ENCODE data around the gene SDF4.
A peak's percentile ranks its signal among the peaks of the same experiment; 100 is the strongest.

Gene SDF4

GRCh38 chr1:1215080-1215676, 16.6 kb downstream of the SDF4 start:
- H3K79me2 ChIP-seq (ENCODE audit: insufficient read depth, low read length) = no peaks in the 10 kb centered on the region
- TF ChIP-seq EZH2 (IDR thresholded peaks at IDR 0.05; ENCODE audit: borderline replicate concordance, low read depth, low read length, severe bottlenecking) = no peak
- TF ChIP-seq, protein P1, sequence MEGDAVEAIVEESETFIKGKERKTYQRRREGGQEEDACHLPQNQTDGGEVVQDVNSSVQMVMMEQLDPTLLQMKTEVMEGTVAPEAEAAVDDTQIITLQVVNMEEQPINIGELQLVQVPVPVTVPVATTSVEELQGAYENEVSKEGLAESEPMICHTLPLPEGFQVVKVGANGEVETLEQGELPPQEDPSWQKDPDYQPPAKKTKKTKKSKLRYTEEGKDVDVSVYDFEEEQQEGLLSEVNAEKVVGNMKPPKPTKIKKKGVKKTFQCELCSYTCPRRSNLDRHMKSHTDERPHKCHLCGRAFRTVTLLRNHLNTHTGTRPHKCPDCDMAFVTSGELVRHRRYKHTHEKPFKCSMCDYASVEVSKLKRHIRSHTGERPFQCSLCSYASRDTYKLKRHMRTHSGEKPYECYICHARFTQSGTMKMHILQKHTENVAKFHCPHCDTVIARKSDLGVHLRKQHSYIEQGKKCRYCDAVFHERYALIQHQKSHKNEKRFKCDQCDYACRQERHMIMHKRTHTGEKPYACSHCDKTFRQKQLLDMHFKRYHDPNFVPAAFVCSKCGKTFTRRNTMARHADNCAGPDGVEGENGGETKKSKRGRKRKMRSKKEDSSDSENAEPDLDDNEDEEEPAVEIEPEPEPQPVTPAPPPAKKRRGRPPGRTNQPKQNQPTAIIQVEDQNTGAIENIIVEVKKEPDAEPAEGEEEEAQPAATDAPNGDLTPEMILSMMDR (IDR thresholded peaks at IDR 0.05; ENCODE audit: borderline replicate concordance, extremely low read depth, low read length, poor library complexity, severe bottlenecking) = no peak
- DNase-seq (no peak), ATAC-seq (ENCODE audit: insufficient read depth, low read depth) (no peak)
- peaks cover 42% of the 10 kb centered on the region for H3K36me3 ChIP-seq (ENCODE audit: insufficient read depth, low read length)
- H2AFZ ChIP-seq (ENCODE audit: low read depth, low read length) = no peak overlapping the region
- H4K20me1 ChIP-seq (ENCODE audit: insufficient read depth, low read length) = peaks cover 38% of the 10 kb centered on the region
- no peaks in the 10 kb centered on the region for H3K9me3 ChIP-seq (ENCODE audit: insufficient read depth, low read length, severe bottlenecking)
- no peak overlapping the region for H3K4me3 ChIP-seq (ENCODE audit: low read depth in 1 of 2, low read length in 2 of 2)
- H3K4me1 ChIP-seq (ENCODE audit: insufficient read depth, low read length) = peaks cover 3% of the 10 kb centered on the region; the same call in 1 of the 2 replicates
- no peak overlapping the region for H3K27ac ChIP-seq (ENCODE audit: low read length)
- H3K9ac ChIP-seq (ENCODE audit: low read depth, low read length) = no peak overlapping the region
- H3K27me3 ChIP-seq (ENCODE audit: insufficient read depth, low read length, poor library complexity) = no peaks in the 10 kb centered on the region
- no peak overlapping the region for H3K4me2 ChIP-seq (ENCODE audit: insufficient read depth, low read length)

DNA sequence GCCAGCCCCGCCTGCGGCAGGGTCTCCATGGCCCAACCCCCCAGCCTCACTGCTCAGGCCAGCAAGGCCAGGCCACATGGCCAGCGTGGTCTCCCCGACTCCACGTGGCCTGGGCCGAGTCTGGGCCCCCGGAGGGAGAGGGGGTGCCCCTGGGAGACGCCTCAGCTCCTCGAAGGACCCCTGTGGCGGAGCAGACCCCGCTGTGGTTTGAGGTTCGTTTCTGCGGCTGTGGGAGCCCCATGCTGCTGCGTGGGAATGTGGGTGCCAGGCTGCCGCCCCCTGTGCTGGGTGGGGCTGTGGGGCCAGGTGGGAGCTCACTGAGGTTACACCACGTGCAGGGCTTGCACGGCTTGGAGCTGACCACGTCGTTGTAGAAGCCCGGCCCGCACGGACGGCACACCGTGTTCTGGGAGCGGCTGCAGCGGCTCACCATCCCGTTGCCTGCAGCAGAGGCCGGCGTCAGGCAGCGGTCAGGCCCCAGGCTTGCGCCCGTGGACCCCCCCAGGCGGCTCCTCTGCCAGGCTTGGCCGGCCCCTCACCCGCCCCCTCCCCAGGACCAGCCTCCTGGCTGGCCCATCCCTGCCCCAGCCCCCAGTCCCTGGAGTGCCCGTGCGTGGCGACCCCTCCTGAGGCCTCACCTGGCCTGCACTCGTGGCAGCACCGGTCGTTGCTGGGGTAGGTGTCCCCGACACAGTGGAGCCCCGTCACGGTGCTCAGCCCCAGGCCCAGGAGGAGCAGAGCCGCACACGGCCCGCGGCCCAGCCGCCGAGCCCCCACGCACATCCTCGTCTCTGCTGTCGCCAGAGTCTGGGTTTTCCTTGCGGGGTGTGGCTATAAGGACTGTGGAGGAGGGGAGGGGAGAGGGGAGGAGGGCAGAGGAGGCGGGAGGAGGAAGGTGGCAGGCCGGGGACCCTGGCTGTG, 18.2 kb downstream of the SDF4 start, which contains the start of gene TNFRSF4:
TSS of gene TNFRSF4 (minus strand) at position 809 of the 921 bp plus-strand sequence. CDS start at position 783, 26 bp downstream.
- H4K20me1 ChIP-seq (ENCODE audit: insufficient read depth, low read length) = peaks cover 32% of the 10 kb centered on the region

GRCh38 chr1:1212780-1213344, 18.9 kb downstream of the SDF4 start:
- Histone ChIP-seq H3K9me3 (ENCODE audit: insufficient read depth, low read length, severe bottlenecking) (no peaks in the 10 kb centered on the region), H3K9ac (ENCODE audit: low read depth, low read length) (no peak overlapping the region), H4K20me1 (ENCODE audit: insufficient read depth, low read length) (peaks cover 29% of the 10 kb centered on the region), H3K79me2 (ENCODE audit: insufficient read depth, low read length) (no peaks in the 10 kb centered on the region), H3K27me3 (ENCODE audit: insufficient read depth, low read length, poor library complexity) (peaks cover 4% of the 10 kb centered on the region), H2AFZ (ENCODE audit: low read depth, low read length) (no peak overlapping the region), H3K36me3 (ENCODE audit: insufficient read depth, low read length) (peaks cover 20% of the 10 kb centered on the region), H3K4me3 (ENCODE audit: low read depth in 1 of 2, low read length in 2 of 2) (no peak overlapping the region), H3K27ac (ENCODE audit: low read length) (no peak overlapping the region), H3K4me1 (ENCODE audit: insufficient read depth, low read length) (peaks cover 14% of the 10 kb centered on the region), H3K4me2 (ENCODE audit: insufficient read depth, low read length) (no peak overlapping the region)
- no peak for TF ChIP-seq EZH2 (IDR thresholded peaks at IDR 0.05; ENCODE audit: borderline replicate concordance, low read depth, low read length, severe bottlenecking)
- TF ChIP-seq, protein P1 (IDR thresholded peaks at IDR 0.05; ENCODE audit: borderline replicate concordance, extremely low read depth, low read length, poor library complexity, severe bottlenecking) = no peak
- ATAC-seq (ENCODE audit: insufficient read depth, low read depth) = peak; percentile 39
- DNase-seq = peak; percentile 52

More for the DNA sequence above, 18.2 kb downstream of the SDF4 start, which contains the start of gene TNFRSF4:
- Histone ChIP-seq H3K27ac (ENCODE audit: low read length) (no peak within 1 kb of the TSS), H3K4me2 (ENCODE audit: insufficient read depth, low read length) (no peak within 1 kb of the TSS), H3K9ac (ENCODE audit: low read depth, low read length) (no peak within 1 kb of the TSS), H3K27me3 (ENCODE audit: insufficient read depth, low read length, poor library complexity) (peaks cover under 1% of the 10 kb centered on the region), H3K4me1 (ENCODE audit: insufficient read depth, low read length) (peaks cover 10% of the 10 kb centered on the region), H3K9me3 (ENCODE audit: insufficient read depth, low read length, severe bottlenecking) (no peaks in the 10 kb centered on the region), H3K79me2 (ENCODE audit: insufficient read depth, low read length) (no peaks in the 10 kb centered on the region), H3K36me3 (ENCODE audit: insufficient read depth, low read length) (peaks cover 27% of the 10 kb centered on the region), H2AFZ (ENCODE audit: low read depth, low read length) (no peak within 1 kb of the TSS), H3K4me3 (ENCODE audit: low read depth in 1 of 2, low read length in 2 of 2) (no peak within 1 kb of the TSS)
- peak; percentile 79 for DNase-seq
- TF ChIP-seq, protein P1 (IDR thresholded peaks at IDR 0.05; ENCODE audit: borderline replicate concordance, extremely low read depth, low read length, poor library complexity, severe bottlenecking) = no peak
- TF ChIP-seq EZH2 (IDR thresholded peaks at IDR 0.05; ENCODE audit: borderline replicate concordance, low read depth, low read length, severe bottlenecking) = no peak
- ATAC-seq (ENCODE audit: insufficient read depth, low read depth) = peak; percentile 58

All from DND-41 (cell line).